Measurements from ENCODE around the gene NME2. TPM values are rescaled to one million over a fixed set of nuclear protein-coding genes. Genes with fewer than 3 reads are reported as not detected.

The NME2 gene
- total and polyA plus RNA-seq, 4 donors, result 90.2 to 777 (median 658) TPM

DNA sequence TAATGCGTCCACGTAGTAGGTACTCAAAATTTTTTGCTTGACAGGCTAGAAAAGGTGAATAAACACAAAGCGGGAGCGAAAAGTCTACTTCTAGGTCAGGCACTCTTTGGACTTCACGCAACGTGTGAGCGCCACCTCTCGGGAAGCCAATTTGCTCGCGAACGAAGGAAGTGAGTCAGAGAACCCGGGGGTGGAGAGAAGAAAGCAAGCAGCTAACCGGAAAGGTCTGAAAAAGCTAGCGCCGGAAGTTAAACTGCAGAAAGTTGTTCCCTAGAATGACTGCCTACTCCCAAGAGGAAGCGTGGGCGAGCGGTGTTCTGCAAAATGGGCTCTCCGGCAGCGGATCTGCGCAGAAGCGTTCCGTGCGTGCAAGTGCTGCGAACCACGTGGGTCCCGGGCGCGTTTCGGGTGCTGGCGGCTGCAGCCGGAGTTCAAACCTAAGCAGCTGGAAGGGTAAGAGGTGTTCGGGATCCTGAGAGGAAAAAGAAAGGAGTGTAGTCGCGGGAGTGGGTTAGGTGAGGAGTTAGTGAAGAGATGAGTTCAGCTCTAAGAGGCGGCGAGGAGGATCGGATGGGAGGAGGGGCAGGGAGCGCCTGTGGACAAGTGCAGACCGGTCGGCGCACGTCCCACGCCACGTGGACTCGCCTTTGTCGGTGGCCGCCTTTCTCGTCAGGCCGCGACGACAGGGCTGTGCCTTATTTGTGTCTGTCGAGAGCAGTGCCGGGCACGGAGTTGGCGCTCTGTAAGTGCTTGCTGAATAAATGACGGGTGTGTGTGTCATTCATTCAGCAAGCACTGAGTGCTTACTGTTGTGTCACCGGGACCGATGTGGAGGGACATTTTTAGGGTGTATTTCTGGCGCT, 12.8 kb upstream of the NME2 start, which contains the start of gene NME1:
Gene NME1, plus strand, starts transcription at position 350 of the 863 bp plus-strand sequence. CDS start 2,096 bp downstream, outside the sequence.
- peak; percentile 95 for ATAC-seq (ENCODE audit: insufficient read depth, low FRiP score)
- 0% methylated on average over 60 of the region's 60 CpGs for WGBS, 2 donors
- Histone ChIP-seq H3K4me1 (ENCODE audit: control insufficient read depth in 5 of 5, insufficient read depth in 5 of 5, low read length in 5 of 5) (peaks cover 2 to 14% (median 7%) of the 10 kb centered on the region in 5 donors), H3K9ac (ENCODE audit: insufficient read depth in 1 of 2, low read length in 2 of 2) (peak within 1 kb of the TSS; percentile 77 to 94), H3K36me3 (ENCODE audit: control insufficient read depth in 4 of 4, insufficient read depth in 4 of 4, low read length in 4 of 4) (peaks cover 0 to 7% (median 5%) of the 10 kb centered on the region in 4 donors), H3K4me3 (peak within 1 kb of the TSS; percentile 73), H3K27ac (ENCODE audit: low read depth in 1 of 2, low read length in 1 of 2) (peak within 1 kb of the TSS; percentile 81 to 92), H3K27me3 (ENCODE audit: control insufficient read depth in 3 of 3, insufficient read depth in 3 of 3, low read length in 2 of 3) (no peaks in the 10 kb centered on the region), H3K9me3 (ENCODE audit: control insufficient read depth in 4 of 4, insufficient read depth in 3 of 4, low read length in 3 of 4) (no peaks in the 10 kb centered on the region)
- peak; percentile 98 to 100 (median 100) for DNase-seq
- TF ChIP-seq, protein P1, sequence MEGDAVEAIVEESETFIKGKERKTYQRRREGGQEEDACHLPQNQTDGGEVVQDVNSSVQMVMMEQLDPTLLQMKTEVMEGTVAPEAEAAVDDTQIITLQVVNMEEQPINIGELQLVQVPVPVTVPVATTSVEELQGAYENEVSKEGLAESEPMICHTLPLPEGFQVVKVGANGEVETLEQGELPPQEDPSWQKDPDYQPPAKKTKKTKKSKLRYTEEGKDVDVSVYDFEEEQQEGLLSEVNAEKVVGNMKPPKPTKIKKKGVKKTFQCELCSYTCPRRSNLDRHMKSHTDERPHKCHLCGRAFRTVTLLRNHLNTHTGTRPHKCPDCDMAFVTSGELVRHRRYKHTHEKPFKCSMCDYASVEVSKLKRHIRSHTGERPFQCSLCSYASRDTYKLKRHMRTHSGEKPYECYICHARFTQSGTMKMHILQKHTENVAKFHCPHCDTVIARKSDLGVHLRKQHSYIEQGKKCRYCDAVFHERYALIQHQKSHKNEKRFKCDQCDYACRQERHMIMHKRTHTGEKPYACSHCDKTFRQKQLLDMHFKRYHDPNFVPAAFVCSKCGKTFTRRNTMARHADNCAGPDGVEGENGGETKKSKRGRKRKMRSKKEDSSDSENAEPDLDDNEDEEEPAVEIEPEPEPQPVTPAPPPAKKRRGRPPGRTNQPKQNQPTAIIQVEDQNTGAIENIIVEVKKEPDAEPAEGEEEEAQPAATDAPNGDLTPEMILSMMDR (IDR thresholded peaks at IDR 0.05; ENCODE audit: control extremely low read depth, extremely low read depth), result peak; percentile 84

DNA sequence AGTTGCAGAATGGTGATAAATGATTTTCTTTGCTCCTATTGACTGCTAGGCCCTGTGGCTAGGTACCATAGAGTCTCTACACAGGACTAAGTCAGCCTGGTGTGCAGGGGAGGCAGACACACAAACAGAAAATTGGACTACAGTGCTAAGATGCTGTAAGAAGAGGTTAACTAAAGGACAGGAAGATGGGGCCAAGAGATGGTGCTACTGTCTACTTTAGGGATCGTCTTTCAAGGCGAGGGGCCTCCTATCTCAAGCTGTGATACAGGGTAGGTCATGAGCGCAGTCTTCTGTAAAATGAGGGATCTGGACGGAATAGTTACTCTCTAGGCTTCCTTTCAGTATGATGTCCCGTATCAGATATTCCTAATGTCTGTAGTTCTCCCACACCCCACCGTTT, 12.0 kb upstream of the NME2 start:
- ATAC-seq (ENCODE audit: insufficient read depth, low FRiP score) (no peak), DNase-seq (peak in 2 of 3 donors; percentile 29 to 37)
- peak overlapping the region; percentile 73 for H3K4me3 ChIP-seq
- H3K27me3 ChIP-seq (ENCODE audit: control insufficient read depth in 3 of 3, insufficient read depth in 3 of 3, low read length in 2 of 3), result no peaks in the 10 kb centered on the region
- 15 to 18% methylated on average over 6 of the region's 6 CpGs for WGBS, 2 donors
- H3K27ac ChIP-seq (ENCODE audit: low read depth in 1 of 2, low read length in 1 of 2), result peak overlapping the region in 1 of 2 donors; percentile 64
- H3K9me3 ChIP-seq (ENCODE audit: control insufficient read depth in 4 of 4, insufficient read depth in 3 of 4, low read length in 3 of 4), result no peaks in the 10 kb centered on the region
- TF ChIP-seq, protein P1 (IDR thresholded peaks at IDR 0.05; ENCODE audit: control extremely low read depth, extremely low read depth), result no peak
- peaks cover 2 to 14% (median 7%) of the 10 kb centered on the region in 5 donors for H3K4me1 ChIP-seq (ENCODE audit: control insufficient read depth in 5 of 5, insufficient read depth in 5 of 5, low read length in 5 of 5)
- peak overlapping the region; percentile 7 to 64 for H3K9ac ChIP-seq (ENCODE audit: insufficient read depth in 1 of 2, low read length in 2 of 2)
- peaks cover 0 to 12% (median 5%) of the 10 kb centered on the region in 4 donors for H3K36me3 ChIP-seq (ENCODE audit: control insufficient read depth in 4 of 4, insufficient read depth in 4 of 4, low read length in 4 of 4)

DNA sequence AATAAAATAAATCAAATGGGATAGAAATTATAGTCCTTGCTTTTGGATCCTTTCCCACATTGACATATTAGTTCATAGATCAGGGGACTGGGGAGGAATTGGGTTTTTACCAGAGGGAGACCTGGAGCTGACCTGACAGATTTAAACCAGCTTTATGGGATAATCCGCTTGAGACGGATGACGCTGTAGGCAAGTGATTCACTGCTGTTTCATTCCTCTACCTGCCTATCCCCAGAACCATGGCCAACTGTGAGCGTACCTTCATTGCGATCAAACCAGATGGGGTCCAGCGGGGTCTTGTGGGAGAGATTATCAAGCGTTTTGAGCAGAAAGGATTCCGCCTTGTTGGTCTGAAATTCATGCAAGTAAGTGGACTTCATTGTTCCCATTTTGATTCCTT, 10.8 kb upstream of the NME2 start:
- no peak for ATAC-seq (ENCODE audit: insufficient read depth, low FRiP score)
- Histone ChIP-seq H3K27me3 (ENCODE audit: control insufficient read depth in 3 of 3, insufficient read depth in 3 of 3, low read length in 2 of 3) (no peaks in the 10 kb centered on the region), H3K9ac (ENCODE audit: insufficient read depth in 1 of 2, low read length in 2 of 2) (no peak overlapping the region), H3K4me3 (no peak overlapping the region), H3K9me3 (ENCODE audit: control insufficient read depth in 4 of 4, insufficient read depth in 3 of 4, low read length in 3 of 4) (no peaks in the 10 kb centered on the region), H3K36me3 (ENCODE audit: control insufficient read depth in 4 of 4, insufficient read depth in 4 of 4, low read length in 4 of 4) (peaks cover 0 to 20% (median 7%) of the 10 kb centered on the region in 4 donors), H3K27ac (ENCODE audit: low read depth in 1 of 2, low read length in 1 of 2) (no peak overlapping the region), H3K4me1 (ENCODE audit: control insufficient read depth in 5 of 5, insufficient read depth in 5 of 5, low read length in 5 of 5) (peaks cover 2 to 14% (median 7%) of the 10 kb centered on the region in 5 donors)
- WGBS, 2 donors, result 98% methylated on average over 8 of the region's 8 CpGs
- DNase-seq, result no peak
- TF ChIP-seq, protein P1 (IDR thresholded peaks at IDR 0.05; ENCODE audit: control extremely low read depth, extremely low read depth), result no peak
